NCI-H2107 (cell line): ENCODE data around the gene LINC00632.
A peak's percentile ranks its signal among the peaks of the same experiment; 100 is the strongest.
"Not testable (repeated sequence)": the region's sequence is repeated elsewhere in the genome, so short reads cannot be mapped to it uniquely, and the experiment has no call there.

ENCODE experiments used
- DNase-seq: peaks from one replicate; lab custom pipeline; 2025; lab: John Stamatoyannopoulos, UW

Gene LINC00632

DNA sequence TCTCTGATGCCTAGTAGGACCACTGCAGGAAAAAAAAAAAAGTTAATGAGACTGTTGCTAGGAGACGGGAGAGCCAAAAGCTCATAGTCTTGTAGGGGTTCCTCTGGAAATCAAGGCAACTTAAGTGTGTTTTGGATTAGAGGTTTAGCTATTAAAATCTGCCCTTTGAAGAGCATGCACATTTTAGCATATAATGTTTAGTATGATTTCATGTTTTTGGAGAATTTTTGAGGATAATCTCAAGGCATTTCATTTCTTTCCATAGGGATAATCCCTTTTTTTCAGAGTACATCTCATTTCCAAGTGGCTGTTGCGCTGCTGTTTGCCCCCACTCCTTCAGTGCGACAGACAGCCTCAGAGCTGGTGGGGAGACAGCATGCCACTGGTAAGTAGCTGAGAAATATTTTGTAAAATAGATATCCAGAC, at the start of gene LINC00632:
TSS of gene LINC00632 (plus strand) at position 339 of the 426 bp plus-strand sequence.
- no peak for DNase-seq

DNA sequence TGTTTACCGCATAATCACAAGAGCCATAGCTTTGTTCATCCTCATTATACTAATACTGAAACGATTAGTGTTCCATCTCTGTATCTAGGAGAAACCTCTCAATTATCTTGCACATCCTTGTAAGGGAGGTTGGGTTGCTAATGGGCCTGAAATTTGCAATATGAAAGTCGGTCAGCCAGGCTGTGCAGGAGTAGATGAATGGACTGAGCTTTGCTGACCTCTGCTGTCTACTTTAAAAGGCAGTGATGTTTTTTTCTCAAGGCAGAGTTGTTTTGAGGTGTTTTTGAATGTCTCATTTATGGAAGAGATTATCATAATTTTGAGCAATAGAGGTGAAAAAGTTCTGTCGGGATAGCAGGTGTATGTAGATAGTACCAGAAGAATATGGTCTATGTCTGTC, 47.9 kb upstream of the LINC00632 start:
- DNase-seq = no peak

DNA sequence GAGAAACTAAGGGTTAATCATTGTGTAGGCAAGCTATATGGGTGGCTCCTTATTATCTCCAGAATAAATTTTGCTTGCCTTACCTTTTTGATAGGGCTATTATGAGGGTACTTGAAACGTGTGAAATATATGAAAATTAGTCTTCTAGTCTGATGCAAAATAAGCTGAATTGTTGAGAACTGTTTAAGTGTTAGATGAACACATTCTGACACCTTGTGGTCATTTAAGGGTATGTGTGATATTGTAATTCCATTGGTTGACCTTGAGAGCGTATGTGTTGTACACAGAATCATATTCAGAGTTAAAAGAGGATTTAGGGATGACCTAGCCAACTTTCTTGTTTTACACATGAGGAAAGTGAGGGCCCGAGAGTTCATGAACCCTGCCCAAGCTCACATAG, 44.6 kb upstream of the LINC00632 start:
- no peak for DNase-seq

DNA sequence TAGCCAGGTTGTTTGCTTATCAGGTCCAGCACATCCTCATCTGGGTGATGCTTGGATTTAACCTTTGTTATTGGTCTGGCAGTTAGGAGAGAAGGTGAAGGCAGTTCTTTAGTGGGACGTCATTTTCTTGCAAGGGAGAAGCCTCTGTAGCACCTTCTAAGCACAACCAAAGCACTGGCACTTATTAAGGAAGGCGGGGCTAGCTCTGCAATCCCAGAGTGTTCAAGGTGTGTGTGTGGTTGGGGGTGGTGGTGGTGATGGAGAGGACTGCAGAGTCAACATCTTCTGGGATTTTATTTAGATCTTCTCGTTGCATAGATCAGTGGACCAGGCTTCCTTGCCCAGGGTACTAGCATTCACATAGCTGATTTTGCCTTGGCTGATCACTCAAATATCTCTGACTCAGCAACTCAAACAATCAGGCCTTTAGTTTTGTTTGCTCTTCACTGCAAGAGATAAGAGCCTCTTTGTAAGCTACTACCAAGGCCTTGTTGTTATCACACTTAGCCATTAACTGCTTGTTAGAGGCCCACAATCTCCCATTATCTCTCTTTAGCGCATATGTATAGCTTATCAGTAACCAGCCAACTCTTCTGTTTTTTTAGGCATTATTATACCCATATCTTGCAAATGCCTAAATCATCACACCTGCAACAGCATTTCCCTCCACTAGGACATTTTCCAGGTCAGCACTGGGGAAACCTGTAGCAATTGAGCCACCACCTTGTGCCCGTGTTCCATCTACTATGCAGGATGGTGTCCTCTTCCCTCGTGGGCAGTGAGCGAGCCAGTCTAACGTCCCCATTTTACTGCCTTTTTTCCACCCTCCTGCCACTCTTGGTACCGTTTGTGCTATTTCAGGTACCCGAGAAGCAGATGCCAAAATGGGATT, 36.5 kb upstream of the LINC00632 start:
- DNase-seq = no peak

DNA sequence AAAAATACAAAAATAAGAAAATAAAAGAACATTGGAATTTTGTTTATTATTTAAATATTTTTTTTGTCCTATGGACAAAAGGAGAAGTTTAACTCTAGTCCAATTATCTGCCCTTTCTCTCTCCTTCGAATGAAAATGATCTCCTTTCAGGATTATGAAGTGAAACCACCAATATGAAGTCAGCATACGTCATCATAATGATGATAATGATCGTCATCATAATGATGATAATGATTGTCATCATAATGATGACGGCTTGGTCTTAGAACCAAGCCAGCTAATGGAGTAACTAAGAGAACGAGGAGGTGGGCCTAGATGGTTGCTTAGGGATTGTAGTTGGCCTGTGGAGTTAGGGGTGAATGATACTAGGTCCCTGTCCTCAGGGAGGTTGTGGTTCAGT, 21.9 kb upstream of the LINC00632 start:
- no peak for DNase-seq

DNA sequence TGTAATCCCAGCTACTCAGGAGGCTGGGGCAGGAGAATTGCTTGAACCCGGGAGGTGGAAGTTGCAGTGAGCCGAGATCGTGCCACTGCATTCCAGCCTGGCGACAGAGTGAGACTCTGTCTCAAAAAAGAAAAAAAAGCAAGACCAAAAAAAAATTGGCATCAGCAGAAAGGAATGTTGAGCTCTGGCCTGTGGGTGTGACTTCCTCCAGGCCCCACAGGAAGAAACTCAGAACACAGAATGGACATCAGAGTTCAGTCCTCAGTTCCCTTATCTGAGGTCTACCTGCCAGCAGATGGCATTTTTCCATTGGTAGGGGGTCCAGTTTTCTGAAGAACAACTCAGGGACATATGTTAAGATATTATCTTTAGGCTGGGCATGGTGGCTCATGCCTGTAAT, 18.0 kb upstream of the LINC00632 start:
- DNase-seq = not testable (repeated sequence)

DNA sequence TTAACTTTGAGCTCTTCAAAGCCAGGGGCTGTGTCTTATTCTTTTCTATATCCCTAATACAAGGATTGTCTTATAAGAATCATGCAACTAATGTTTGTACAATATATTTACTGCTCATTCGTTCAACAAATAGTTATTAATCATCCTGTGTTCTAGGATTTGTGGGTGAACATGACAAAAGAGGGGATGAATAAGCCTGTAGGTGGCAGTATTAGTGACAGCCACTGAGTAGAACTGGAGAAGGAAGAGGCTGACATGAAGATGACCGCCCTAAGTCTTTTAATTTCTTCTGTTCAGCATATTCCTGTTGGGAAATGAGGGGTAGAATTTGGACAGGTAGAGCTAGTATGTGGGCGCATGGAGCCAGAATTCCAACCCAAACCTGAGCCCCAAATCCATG, 11.9 kb upstream of the LINC00632 start:
- no peak for DNase-seq

DNA sequence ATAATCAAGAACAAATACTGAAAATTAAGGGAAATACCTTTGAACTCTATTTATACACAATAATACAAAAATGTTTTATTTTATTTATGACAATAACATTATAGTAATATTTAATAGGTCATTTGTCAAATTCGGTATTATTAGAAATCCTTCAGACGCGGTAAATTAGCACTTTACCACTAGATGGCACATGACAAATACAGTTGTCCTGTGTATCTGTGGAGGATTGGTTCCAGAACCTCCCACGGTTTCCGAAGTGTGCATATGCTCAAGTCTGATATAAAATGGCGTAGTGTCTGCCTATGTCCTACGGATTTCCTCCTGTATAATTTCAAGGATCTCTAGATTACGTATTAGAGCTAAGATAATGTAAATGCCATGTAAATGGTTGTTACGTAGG, 8.1 kb upstream of the LINC00632 start:
- DNase-seq = no peak

DNA sequence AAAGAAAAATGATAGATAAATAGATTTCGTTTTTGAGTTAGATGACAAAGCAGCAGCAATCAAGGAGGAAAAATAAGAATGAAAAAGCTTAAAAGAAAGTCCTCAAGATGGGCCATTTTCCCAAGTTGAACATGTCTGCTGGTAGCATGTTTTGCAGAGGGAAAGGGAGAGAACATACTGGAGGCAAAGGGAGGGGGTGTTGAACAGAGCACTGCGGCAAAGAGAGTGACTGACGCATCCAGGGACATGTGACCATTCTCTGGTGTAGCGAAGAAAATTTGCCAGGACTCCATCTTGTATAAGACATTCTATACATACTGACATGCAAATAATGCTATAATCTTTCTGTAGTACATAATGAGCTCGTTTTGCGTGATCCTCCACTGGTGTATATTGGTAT, 1.2 kb downstream of the LINC00632 start:
- DNase-seq = no peak

DNA sequence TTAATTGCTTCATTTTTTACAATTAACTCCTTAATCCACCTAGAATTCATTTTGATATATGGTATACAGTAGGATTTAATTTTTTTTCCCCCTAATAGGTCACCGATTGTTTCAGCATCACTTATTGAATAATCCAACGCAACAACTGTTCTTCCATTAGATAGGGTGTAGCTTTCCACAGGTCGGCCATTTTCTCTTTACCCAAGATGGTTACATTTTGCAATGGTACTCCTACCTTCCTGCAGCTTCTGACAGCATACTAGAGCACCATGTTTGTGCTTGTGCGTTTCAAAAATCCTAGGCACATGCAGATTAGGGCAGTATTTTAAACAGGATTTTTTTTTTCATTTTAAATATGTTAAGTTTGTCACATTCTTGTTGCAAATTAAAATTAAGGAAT, 2.3 kb downstream of the LINC00632 start:
- no peak for DNase-seq

DNA sequence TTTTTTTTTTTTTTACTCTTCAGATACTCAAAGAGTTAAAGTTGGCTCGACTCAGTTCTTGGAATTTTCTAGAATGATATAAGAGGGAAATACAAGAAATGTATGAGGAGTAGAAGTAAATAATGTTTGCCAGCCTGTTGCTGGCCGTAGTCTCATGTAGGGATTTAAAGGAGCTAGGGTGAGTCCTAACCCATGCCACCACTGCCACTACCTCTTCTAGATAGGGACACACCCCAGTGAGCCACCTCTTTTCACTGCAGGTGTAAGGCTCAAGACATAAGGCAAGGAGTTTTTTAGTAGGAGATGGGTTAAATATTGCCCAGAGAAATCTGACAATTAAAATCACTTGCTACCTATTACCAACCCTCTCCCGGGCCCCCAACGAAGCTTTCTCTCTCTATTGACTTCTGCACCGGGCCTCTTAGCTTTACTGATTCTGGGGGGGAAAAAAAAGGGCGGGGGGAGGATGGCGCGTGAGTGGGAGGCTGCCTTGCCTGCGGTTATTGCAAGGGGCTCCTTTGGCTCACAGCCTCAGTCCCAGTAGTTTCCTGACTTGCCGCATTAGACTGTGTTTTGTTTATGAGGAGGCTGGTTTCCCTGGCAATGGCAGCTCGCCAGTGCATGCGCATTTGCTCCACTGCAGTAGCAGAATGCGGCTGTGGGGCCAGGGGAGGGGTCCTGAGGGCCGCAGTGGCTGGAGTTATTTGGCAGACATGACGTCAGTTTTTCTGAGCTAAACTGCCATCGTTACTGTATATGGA, 3.0 kb downstream of the LINC00632 start:
- no peak for DNase-seq

DNA sequence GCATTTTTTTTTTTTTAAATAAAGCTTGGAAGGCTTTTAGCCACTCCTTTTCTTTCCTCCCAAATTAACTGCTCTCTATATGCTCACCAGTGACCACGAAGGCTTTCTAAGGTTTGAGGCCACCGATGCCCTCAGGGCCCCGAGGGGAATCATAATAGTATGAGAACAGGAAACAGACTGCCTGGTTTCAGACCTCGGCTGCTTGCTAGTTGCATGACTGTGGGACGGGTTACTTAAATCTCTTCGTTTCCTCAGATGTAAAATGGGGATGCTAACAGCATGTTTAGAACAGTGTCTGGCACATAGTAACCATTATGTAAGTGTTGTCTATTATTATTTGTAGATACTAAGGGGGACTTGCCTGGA, 3.6 kb downstream of the LINC00632 start:
- DNase-seq = no peak

DNA sequence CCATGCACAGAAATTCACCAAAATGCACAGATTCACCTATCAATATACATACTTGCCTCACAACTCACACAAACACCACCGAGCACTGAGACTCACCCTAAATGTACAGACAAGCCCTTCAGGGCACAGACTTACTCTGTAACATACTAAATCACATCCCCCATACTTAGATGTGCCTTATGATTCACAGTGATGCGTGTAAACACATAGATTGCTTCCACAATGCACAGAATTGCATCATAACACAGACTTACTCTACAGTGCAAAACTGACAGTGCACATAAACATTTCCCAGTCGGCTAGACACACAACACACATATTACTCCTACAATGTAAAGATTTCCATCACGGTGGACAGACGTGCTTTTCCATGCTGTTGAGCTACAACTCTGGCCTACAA, 6.2 kb downstream of the LINC00632 start:
- no peak for DNase-seq

DNA sequence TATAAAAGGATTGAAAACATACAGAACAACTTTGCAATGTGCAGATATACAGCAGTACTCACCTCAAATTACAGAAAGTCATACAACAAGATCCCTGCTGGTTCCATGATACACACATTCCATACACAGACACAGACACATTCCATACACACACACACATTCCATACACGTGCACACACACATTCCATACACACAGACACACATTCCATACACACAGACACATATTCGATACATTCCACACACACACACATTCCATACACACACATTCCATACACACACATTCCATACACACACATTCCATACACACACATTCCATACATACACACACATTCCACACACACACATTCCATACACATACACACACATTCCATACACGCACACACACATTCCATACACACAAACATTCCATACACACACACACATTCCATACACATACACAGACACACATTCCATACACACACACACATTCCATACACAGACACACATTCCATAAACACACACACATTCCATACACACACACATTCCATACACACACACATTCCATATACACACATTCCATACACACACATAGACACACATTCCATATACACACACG, 13.7 kb downstream of the LINC00632 start:
- DNase-seq = no peak

DNA sequence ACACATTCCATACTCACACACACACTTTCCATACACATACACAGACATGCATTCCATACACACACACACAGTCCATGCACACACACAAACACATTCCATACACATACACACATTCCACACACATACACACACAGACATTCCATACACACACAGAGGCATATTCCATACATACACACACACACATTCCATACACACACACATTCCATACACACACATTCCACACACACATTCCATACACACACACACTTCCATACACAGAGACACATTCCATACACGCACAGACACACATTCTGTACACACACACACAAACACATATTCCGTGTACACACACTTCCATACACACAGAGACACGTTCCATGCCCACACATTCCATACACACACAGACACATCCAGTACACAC, 14.8 kb downstream of the LINC00632 start:
- no peak for DNase-seq

DNA sequence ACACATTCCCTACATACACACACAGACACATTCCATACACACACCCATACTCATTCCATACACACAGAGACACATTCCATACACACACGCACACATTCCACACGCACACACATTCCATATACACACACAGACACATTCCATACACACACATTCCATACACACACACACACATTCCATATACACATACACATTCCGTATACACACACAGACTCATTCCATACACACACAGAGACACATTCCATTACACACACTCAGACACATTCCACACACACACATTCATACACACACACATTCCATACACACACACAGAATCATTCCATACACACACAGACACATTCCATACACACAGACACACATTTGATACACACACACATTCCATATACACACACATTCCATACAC, 15.2 kb downstream of the LINC00632 start:
- no peak for DNase-seq

DNA sequence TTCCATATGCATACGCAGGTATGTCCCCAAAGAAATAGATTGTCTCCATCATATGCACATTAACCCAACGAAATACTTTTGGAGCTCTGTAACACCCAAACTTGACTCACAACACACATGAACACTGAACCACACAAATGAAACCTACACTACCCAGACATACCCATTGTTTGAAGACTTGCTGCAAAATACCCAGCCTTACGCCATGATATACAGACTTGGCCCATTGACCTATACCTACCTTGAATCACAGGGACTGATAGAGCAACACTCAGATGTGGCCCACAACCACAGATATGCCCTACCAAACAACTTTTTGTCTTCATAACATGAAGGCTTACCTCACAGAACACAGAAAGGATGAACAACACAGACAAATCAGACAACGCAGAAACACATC, 15.9 kb downstream of the LINC00632 start:
- no peak for DNase-seq

DNA sequence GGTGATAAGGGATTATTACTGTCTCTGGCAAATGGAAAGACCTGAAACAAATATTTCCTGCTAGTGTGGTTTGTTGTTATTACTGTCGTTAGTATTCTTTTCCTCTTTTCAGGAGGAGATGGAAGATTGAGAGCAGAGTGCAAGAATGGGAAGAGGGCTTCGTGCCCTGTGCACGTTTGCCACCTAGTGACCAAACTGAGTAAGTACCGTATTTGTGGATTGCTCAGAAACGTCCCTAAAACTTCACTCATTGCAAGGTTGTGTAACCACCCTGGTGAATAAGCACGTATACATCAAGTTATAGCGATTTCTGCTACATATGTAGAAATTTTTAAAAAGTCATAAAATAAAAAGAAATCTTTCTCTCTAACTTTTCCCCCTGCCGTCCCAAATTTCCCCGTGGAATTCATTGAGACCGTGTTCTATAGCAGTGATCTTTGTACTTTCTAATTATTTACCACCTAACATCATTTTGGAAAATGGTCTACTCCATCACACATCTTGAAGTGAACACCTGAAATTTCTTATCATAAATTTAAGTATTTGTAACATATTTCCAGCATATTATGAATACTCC, 24.3 kb downstream of the LINC00632 start:
- no peak for DNase-seq

DNA sequence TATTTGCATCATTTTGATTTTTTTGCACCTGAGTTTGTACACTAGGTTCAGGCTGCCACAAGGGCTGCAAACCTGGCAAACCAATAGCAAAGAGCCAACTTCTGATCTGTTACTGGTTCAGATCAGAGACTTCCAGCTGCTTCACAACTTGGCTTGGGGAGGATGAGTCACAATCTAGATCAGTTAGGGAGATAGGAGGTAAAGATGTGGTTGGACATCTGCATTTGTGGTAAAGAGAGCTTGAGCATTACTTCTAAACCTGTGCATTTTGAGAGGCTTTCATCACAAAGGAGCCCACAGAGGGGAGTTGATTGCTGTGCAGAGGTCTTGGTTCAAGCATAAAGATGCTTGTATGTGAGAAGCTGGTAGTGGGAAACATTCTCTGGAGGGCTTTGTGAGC, 34.5 kb downstream of the LINC00632 start:
- DNase-seq = no peak

DNA sequence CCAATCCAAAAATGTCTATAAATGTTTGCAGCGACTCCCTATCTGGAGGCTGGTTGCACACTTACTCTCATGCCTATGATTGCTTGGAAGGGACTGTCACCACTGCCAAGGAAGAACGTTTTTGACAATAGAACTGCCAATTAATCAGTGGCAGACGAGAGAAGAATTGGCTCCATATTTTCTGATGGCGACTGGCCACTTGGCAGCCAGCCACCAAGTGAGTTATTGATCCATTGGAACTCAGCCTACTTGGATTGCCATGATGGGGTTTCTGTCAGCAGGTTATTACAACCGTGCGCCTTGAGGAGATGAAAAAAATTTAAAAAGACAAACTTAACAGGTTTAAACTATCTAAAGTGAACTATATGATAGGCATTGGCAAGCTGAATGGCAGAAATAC, 47.4 kb downstream of the LINC00632 start:
- DNase-seq = no peak

DNA sequence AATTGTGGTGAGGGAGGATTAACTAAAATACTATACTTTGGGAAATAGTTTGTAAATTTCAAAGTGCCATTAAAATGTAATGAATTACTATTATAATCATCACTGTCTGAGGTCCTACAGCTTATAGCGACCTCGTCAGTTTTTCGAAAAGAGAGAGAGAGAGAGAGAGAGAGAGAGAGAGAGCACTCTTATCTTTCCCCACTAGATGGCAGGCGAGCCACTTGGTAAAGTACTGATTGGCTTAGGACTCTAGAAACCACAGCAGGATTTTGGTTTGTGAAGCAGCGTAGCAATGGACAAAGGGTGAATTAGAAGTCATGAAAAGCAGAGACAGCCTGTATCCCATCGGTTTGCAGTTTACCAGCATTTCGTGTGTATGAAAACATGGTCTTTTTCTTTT, 52.5 kb downstream of the LINC00632 start:
- DNase-seq = peak; percentile 10

DNA sequence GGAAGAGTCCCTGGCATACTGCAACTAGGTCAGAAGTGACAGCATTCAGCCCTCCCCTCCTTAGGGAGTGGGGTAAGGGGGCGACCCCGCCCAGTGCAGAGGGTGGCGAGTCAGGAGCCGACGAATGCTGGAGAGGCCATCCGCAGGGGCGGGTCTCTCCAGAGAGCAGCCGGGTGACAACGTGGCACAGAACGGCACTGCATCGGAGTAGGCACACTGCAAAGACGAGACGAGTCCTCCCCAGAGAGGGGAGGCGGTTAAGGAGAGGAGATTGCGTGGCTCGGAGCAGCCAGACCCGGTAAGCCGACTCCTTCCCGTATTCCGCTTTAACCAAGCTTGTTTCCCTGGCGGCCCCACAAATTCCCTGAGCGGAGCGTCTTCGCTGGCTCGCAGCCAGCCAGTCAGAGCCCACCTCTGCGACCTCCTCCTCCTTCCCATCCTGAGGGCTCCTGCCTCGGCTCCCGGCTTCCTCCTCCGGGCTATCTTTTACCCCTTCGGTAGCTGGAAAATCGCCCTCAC, 54.9 kb downstream of the LINC00632 start:
- no peak for DNase-seq
